ENCODE data around the gene NECAB3.

- TF ChIP-seq RAD21 (IDR thresholded peaks at IDR 0.05) = no peak
- TF ChIP-seq CTCF (IDR thresholded peaks at IDR 0.05; ENCODE audit: low read depth, low read length, missing input control) = no peak
- no peak for TF ChIP-seq RXRA (IDR thresholded peaks at IDR 0.05)
- no peak for TF ChIP-seq TAF1 (conservative IDR thresholded peaks at IDR 0.05)
- TF ChIP-seq, protein P1, sequence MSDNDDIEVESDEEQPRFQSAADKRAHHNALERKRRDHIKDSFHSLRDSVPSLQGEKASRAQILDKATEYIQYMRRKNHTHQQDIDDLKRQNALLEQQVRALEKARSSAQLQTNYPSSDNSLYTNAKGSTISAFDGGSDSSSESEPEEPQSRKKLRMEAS (IDR thresholded peaks at IDR 0.05) = no peak
- TF ChIP-seq, protein P2, sequence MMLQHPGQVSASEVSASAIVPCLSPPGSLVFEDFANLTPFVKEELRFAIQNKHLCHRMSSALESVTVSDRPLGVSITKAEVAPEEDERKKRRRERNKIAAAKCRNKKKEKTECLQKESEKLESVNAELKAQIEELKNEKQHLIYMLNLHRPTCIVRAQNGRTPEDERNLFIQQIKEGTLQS (IDR thresholded peaks at IDR 0.05) = no peak
- no peak for TF ChIP-seq HNF4G (IDR thresholded peaks at IDR 0.05)
- no peak for TF ChIP-seq HNF4A (conservative IDR thresholded peaks at IDR 0.05)
- no peak for TF ChIP-seq FOXA2 (IDR thresholded peaks at IDR 0.05)
- no peak for TF ChIP-seq REST (IDR thresholded peaks at IDR 0.05)
- TF ChIP-seq YY1 (IDR thresholded peaks at IDR 0.05) = no peak
- no peak for TF ChIP-seq JUND (IDR thresholded peaks at IDR 0.05)
- TF ChIP-seq FOXA1 (IDR thresholded peaks at IDR 0.05) = no peak
- TF ChIP-seq EGR1 (IDR thresholded peaks at IDR 0.05; ENCODE audit: low read depth in 2 of 2) = no peak
Measured at GRCh38 chr20:33671573-33672288, 2.5 kb downstream of the NECAB3 start.
